ENCODE measurements around the gene RNF213.

- TF ChIP-seq CTCF (conservative IDR thresholded peaks at IDR 0.05; ENCODE audit: low read length) (no peak), EZH2phosphoT487 (IDR thresholded peaks at IDR 0.05; ENCODE audit: borderline replicate concordance) (no peak)
Measured at GRCh38 chr17:80212511-80212910, 48.1 kb upstream of the RNF213 start.
